Central memory CD4-positive, alpha-beta T cell (primary cell): ENCODE results near the gene TMEM196.

ENCODE experiments used
- DNase-seq: peaks from one replicate; pipeline ENCODE4 v3.0.0; 2022
- total RNA-seq, 3 experiments: gene quantifications; one replicate each; lab custom pipeline; 2026; lab: John Stamatoyannopoulos, UW

TMEM196 gene
- total RNA-seq: 0 reads per million in 3 experiments

- no peak for DNase-seq
Measured at GRCh38 chr7:19772841-19773760, at the start of gene TMEM196. TSS of gene TMEM196 (minus strand) at chr7:19773617. CDS start at chr7:19772696, 921 bp downstream.

- DNase-seq: no peak
Measured at GRCh38 chr7:19816128-19816527, 42.7 kb upstream of the TMEM196 start.

DNA sequence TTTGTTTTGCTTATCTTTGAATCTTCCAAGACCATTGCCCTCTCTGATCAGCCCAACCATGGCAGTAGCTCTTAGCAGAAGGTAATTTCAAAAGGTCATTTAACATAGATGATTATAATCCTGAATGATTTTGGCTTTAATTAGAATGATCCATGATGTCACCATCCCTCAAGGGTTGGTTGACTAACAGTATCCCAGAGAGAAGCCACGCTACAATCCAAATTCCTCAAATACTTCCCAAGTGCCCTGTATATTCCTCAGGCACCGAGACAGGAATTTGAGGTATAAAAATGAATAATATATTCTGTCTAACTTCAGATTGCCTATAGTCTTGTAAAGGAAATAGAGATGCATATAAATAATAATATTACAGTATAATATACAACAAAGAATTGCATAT, 42.1 kb upstream of the TMEM196 start:
- DNase-seq: no peak

GRCh38 chr7:19814776-19815175, 41.4 kb upstream of the TMEM196 start:
- no peak for DNase-seq

- DNase-seq: no peak
Measured at GRCh38 chr7:19811386-19811785, 38.0 kb upstream of the TMEM196 start.

DNA sequence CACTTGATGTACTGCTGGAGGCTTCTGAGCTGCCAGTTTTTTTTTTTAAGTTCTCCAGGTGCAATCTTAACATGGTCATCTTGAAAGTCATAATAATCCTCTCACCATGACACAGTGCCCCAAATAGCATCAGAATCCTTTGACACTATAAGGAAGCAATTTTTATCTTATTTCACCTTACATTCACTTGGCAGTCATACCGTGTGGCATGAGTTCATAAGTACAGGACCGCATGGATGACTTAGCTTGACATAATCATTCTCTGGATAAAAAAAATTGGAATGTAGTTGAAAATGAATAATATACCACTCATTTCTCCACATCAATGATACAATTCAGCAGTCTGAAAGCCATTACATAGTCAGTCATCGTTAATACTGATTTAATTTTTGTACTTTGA, 25.6 kb upstream of the TMEM196 start:
- DNase-seq: no peak

DNA sequence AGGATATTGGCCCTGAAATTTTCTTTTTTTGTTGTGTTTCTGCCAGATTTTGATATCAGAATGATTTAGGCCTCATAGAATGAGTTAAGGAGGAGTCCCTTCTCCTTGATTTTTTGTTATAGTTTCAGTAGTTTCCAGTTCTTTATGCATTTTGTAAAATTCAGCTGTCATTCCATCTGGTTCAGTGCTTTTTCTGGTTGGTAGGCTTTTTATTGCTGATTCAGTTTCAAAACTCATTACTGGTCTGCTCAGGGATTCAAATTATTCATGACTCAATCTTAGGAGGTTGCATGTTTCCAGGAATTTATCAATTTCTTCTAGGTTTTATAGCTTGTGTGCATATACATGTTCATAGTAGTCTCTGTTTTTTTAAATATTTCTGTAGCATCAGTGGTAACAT, 10.1 kb upstream of the TMEM196 start:
- DNase-seq: no peak

DNA sequence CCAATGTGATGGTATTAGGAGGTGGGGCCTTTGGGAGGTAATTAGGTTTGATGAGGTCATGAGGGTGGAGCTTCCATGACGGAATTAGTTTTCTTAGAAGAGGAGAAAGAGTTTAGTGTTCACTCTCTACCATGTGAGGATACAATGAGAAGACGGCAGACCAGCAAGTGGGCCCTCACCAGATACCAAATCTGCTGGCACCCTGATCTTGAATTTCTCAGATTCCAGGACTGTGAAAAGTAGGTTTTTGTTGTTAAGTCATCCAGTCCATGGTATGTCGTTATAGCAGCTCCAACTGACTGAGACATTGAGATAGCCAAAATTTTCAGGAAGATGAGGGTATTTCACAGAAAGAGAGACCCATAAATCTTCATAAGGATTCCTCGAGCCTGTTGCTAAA, 3.6 kb upstream of the TMEM196 start:
- DNase-seq: no peak

DNA sequence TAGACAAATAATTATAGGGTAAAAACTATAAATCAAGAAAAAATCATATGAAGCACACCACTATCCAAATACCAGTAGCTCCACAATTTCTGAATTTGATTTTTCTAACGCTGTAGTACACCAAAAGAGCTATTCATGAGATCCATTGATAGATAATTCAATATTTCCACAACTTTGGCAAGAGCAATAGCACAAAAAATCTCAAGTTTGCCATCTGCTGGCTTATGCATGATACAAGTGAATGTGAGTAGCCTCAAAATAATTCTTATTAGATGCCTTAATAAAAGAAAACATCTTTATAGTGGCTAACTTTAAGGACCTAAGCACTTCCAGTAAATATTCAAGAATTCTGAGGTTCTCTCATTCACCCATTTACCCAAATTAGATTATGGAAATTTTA, 2.2 kb upstream of the TMEM196 start:
- no peak for DNase-seq

GRCh38 chr7:19772306-19772705, 1.1 kb downstream of the TMEM196 start:
- DNase-seq: no peak

GRCh38 chr7:19762631-19763030, 10.8 kb downstream of the TMEM196 start:
- no peak for DNase-seq

- DNase-seq: peak; percentile 8
Measured at GRCh38 chr7:19754521-19755116, 18.8 kb downstream of the TMEM196 start.

- no peak for DNase-seq
Measured at GRCh38 chr7:19752020-19752419, 21.4 kb downstream of the TMEM196 start.

- no peak for DNase-seq
Measured at GRCh38 chr7:19749658-19750057, 23.8 kb downstream of the TMEM196 start.

DNA sequence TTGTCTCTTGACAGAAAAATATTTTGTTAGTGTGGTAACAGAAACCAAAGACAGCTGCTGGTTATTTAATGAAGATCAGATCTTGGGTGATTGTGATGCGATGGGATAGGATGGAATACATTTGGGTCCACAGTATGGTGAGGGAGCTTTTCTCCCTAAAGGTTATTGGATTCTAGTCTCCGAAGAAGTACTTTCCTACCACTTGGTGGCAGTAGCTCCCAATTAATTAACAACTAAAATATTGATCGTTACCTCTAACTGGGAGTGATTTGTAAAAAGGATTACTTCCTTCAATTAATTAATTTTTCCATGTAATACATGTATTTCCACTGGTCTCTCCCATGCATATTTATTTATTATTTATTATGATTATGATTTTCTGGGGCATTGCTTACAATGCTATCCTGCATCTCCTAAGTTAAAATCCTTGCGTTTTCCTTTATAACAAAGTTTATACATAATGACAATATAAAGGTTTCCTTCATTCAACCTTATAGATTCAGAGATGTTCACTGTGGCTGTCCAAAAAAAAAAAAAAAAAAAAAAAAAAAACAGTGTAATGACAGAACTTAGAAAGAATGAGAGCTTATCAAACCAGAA, 25.6 kb downstream of the TMEM196 start:
- no peak for DNase-seq

DNA sequence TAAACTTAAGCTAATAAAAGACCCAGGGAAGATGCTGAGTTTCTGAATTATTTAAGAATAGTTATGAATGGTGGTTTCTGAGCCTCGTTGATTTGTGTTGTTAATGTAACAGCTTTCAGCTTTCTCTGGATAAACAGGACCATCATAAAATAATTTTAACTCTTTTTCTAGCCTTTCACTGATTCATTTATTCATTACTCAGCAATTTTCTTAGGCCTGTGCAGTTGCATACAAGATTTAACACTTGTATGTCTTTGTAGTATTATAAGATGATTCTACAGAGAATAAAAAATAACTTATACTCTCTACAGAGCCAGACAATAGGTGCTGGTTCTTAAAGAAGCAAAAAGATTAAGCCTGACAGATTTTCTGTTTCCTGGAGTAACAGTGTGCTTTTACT, 29.3 kb downstream of the TMEM196 start:
- DNase-seq: no peak

DNA sequence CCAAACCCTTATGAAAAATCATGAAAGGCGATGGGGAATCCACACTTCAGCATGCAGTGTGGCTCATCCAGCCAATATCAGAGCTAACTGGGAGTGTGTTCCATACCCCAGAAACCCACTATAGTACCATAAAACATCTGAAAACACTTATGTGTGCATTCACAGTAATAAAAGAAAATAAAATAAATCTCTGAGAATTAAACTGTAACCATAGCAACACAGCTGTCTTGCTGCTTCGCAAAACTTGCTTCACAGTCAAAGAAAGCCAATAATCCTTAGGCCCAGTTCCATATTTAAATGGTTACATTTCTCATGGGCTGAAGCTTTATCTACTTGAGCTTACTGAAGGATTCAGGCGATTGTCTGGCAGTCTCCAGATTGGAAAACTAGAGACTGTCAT, 44.7 kb downstream of the TMEM196 start:
- no peak for DNase-seq

- DNase-seq: no peak
Measured at GRCh38 chr7:19725770-19726169, 47.6 kb downstream of the TMEM196 start.

- DNase-seq: no peak
Measured at GRCh38 chr7:19715499-19715898, 57.9 kb downstream of the TMEM196 start.

DNA sequence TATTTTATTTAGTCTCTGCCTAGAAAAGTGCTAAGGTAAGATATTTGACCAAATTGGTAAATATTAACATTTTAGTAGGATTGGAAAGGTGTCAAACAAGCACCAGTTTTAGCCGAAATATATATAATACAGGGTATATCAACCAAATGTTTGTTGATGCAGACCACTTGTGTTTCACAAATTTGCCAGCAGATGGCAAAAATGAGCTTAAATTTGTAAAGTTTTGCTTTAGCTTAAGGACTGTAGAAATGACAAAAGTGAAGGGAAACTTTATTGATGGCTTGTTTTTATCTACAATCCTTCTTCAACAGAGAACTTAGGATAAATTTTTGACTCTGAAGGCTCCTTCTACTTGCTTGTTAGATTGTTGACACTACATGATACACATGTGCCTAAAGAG, 59.7 kb downstream of the TMEM196 start:
- DNase-seq: peak; percentile 31

DNA sequence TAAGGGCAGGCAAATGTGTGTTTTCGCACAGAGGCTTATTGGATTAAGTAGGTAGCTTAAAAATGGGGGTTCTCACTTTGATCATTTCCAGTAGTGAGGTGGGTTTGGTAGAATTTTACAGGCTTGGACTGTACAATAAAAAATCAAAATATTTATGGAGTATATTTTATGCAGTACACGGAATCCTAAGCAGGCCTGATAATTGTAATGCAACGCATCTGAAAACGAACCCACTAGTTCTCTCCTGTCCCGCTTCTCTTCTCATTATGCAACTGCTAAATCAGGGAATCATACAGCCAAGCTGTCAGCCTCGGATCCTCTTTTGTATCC, 64.2 kb downstream of the TMEM196 start:
- no peak for DNase-seq

- peak; percentile 94 for DNase-seq
Measured at GRCh38 chr7:19708397-19709248, 64.8 kb downstream of the TMEM196 start, which contains the start of gene POLR1F. TSS of gene POLR1F (minus strand) at chr7:19709037. CDS start at chr7:19709016, 21 bp downstream.

DNA sequence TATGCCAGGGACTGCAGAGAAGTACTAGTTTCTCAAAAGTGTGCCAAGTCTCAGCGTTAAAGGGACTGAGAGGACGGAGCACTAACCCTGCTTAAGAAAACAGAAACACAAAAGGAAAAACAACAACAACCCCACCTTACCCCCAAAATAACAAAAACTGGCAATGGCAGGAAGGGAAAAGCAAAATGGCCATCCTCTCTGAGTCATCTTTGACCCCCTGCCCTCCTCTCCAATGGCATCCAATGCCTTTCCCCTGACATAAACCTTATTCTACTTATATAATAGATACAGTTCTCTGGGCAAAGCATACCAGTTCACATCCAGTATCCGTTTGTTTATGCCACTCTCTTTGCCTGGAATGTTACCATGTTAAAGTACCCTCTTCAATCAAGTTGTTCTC, 66.2 kb downstream of the TMEM196 start:
- DNase-seq: no peak
